Measurements from ENCODE around the gene IL1RAP.
"Not testable (repeated sequence)": the region's sequence is repeated elsewhere in the genome, so short reads cannot be mapped to it uniquely, and the experiment has no call there.

IL1RAP gene

DNA sequence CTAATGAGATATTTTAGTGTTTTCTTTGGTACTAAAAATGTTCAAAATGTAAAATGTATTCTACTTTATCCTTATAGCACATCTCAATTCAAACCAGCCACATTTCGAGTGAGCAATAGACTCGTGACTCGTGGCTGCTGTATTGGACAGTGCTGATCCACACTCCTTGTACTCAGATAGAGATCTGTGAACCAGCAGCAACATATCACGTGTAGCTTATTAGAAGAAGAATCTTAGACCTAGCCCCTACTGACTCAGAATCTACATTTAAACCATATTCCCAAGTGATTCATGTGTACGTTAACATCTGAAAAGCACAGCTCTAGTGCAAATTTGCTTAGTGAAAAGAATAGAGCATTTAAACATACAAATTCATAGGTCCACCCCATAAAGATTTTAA, 130.9 kb downstream of the IL1RAP start:
- DNase-seq (ENCODE audit: insufficient read length, low spot score) = no peak
- FAIRE-seq = no peak

DNA sequence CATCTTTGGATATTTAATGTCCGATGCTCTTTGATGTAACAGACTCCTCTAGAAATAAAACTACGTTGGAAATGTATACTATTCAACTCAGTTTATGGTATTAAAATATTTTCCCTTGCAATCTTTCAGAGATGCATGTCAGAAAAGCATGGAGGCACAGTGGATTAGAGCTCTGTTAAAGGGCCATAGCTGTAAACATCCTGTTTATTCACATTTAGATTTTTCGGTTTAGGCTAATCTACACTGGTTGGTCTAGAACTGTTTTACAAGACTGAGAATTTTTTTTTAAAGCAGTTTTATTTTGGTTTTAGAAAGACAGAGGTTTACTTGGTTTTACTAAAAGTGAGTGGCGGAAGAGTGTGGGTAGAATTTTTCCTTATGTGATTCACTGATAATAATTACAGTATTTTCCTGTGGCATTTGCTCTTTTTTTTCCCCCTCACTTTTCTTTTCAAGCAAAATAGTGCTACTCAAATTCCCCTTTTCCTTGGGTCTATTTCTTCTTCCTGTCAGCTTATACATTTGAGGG, 132.1 kb downstream of the IL1RAP start:
- no peak for FAIRE-seq

DNA sequence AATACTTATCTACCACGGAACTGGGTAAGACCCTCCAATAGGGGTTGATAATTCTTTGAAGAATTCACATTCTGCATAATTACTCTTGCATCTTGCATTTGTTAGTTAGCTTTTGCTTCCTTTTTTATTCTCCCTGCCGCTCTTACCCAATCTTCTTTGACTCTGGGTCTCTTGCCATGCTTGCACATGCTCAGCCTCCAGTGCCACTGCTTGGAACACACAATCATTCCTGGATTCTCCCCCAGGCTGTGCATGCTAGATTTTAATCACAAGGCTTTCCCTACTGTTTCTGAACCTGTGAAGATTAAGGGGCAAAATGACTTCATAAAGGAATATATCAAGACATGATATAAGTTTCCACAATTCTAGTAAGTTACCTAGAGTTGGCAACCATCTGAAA, 133.1 kb downstream of the IL1RAP start:
- no peak for DNase-seq (ENCODE audit: insufficient read length, low spot score)
- no peak for FAIRE-seq

More for the DNA sequence above, 132.1 kb downstream of the IL1RAP start:
- DNase-seq (ENCODE audit: insufficient read length, low spot score) = no peak

DNA sequence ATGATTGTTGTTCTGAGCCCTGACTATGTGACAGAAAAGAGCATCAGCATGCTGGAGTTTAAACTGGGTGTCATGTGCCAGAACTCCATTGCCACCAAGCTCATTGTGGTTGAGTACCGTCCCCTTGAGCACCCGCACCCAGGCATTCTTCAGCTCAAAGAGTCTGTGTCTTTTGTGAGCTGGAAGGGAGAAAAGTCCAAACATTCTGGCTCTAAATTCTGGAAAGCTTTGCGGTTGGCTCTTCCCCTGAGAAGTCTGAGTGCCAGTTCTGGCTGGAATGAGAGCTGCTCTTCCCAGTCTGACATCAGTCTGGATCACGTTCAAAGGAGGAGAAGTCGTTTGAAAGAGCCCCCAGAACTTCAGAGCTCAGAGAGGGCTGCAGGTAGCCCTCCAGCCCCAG, 142.0 kb downstream of the IL1RAP start:
- FAIRE-seq = no peak
- no peak for DNase-seq (ENCODE audit: insufficient read length, low spot score)

GRCh38 chr3:190658106-190658505, 144.2 kb downstream of the IL1RAP start:
- no peak for FAIRE-seq

GRCh38 chr3:190666821-190667220, 152.9 kb downstream of the IL1RAP start:
- FAIRE-seq (no peak), DNase-seq (ENCODE audit: insufficient read length, low spot score) (no peak)

More at GRCh38 chr3:190658106-190658505, 144.2 kb downstream of the IL1RAP start:
- no peak for DNase-seq (ENCODE audit: insufficient read length, low spot score)

DNA sequence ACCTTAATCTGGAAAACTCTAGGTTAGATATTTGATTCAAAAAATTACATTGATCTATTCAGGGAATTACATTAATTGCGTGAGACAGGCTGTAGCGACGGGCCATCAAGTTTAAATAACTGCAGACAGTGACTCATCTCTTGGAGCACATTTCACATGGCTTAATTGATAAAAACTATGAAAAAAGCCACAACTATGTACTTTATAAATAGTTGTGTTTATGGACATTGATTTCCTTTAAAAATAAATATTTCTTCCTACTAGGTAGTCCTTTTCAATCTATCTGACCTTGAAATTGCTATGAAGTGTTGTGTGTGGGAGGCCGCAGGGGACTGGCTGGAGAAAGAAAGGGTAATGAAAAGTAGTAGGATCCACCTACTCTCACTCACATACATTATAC, 157.8 kb downstream of the IL1RAP start:
- no peak for FAIRE-seq

DNA sequence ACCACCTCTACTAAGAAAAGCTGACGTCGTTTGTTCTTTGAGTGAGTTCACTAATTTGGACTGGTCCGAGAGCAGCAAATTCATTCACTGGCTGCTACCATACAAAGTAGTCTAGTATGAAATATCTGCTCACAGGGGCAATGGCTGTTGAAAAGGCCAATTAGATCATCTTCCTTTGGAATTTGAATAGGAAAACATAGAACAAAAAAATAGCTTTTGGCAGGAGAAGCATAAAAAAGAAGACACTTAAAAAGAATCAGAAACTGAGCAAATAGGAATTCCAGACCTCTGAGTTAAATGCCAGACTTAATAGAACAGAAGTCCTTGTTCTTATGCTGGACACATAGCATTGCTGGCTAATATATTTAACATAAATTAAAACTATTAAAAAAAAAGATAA, 159.3 kb downstream of the IL1RAP start:
- no peak for FAIRE-seq
- no peak for DNase-seq (ENCODE audit: insufficient read length, low spot score)

More for the DNA sequence above, 157.8 kb downstream of the IL1RAP start:
- no peak for DNase-seq (ENCODE audit: insufficient read length, low spot score)

- FAIRE-seq = no peak
- no peak for DNase-seq (ENCODE audit: insufficient read length, low spot score)
These were observed 162.6 kb downstream of the IL1RAP start for GRCh38 chr3:190676481-190676880.

DNA sequence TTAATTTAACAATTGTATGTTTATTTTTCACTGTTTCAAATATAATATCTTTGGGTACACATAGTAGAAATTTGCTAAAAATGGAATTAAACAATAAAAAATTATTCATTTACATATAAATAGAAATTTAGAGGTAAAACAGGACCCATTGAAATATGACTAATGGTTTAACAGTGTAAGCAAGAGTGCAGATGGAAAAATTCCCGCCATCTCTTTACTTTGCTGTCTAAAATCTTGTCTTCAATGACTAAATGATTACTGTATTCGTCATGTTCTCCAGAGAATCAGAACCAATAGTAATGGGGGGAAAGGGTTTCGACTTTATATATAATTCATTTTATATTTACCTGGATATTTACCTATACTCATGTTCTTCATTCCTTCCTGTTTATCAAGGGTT, 163.1 kb downstream of the IL1RAP start:
- DNase-seq (ENCODE audit: insufficient read length, low spot score) = no peak
- no peak for FAIRE-seq

GRCh38 chr3:190677868-190678267, 164.0 kb downstream of the IL1RAP start:
- not testable (repeated sequence) for FAIRE-seq; DNase-seq (ENCODE audit: insufficient read length, low spot score)

GRCh38 chr3:190680691-190681090, 166.8 kb downstream of the IL1RAP start:
- FAIRE-seq = no peak
- no peak for DNase-seq (ENCODE audit: insufficient read length, low spot score)

GRCh38 chr3:190684776-190685175, 170.9 kb downstream of the IL1RAP start:
- FAIRE-seq (no peak), DNase-seq (ENCODE audit: insufficient read length, low spot score) (no peak)

DNA sequence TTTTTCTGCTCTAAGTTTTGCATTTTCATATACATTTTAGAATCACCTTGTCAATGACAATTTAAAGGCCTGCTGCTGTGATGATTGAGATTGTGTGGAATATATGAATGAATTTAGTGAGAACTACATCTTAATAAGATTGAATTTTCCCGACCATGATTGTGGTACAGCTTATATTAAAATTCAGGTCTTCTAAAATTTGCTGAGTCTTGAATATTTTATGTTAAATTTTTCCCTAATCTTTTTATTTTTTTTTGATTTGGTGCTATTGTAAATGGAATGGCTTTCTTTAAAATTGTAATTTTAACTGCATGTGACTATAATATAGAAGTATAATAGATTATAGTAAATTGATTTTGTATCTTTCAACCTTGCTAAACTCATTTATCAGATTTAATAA, 172.1 kb downstream of the IL1RAP start:
- FAIRE-seq (no peak), DNase-seq (ENCODE audit: insufficient read length, low spot score) (no peak)

DNA sequence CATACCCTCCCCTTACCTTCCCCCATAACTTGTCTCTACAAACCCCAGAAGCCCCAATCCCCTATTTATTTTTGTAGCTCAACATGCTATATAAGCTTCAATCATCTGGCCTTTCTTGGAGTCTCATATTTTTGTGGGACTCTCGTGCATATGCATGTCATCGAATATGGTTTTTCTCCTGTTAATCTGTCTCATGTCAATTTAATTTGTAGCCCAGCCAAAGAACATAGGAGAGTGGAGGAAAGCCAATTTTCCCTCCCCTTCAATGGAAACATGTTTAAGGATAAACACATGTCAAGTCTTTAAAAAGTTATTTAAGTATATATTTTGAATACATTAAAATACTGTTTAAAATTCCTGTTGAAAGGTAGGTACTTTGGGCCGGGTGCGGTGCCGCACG, 176.4 kb downstream of the IL1RAP start:
- DNase-seq (ENCODE audit: insufficient read length, low spot score) = no peak
- no peak for FAIRE-seq

DNA sequence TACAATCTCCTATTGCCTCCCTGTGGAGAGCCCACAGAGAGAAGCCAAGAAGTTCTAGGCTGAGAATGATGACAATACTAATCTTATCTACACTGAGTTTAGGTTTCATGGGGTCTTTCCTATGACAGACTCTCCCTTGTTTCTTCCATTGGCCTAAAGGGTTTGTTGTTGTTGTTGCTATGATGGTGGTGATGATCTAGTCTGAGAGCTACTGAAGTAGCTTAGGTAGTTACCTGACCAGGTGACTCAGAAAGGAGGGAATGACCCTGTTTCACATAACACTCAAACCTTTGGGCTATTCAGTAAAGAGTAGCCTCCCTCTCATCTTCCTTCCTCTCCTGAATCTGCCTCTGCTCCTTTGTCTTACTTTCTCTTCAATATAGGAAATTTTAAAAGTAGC, 178.4 kb downstream of the IL1RAP start:
- FAIRE-seq (no peak), DNase-seq (ENCODE audit: insufficient read length, low spot score) (no peak)

GRCh38 chr3:190694335-190695001, 180.6 kb downstream of the IL1RAP start:
- no peak for FAIRE-seq
- no peak for DNase-seq (ENCODE audit: insufficient read length, low spot score)

DNA sequence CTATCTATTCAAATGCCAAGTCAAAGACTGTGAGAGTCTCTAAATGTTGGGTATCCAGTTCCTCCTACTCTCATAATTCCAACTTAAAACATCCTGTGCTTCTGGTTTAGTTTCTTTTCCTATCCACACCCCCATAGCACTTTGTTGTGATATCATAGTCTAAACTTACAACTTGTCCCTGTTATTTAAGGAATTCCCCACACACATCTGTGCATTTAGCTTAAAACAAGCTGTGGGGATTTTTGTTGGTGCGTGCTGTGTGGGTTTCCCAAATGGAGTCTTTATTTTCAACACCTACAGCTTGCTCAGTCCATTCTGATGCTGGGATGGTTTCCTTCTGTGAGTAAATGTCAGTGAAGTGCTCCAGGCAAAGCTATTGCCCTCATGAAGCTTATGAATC, 181.3 kb downstream of the IL1RAP start:
- FAIRE-seq = no peak
- no peak for DNase-seq (ENCODE audit: insufficient read length, low spot score)

- DNase-seq (ENCODE audit: insufficient read length, low spot score) (no peak), FAIRE-seq (no peak)
These were observed 182.1 kb downstream of the IL1RAP start for GRCh38 chr3:190695994-190696393.

DNA sequence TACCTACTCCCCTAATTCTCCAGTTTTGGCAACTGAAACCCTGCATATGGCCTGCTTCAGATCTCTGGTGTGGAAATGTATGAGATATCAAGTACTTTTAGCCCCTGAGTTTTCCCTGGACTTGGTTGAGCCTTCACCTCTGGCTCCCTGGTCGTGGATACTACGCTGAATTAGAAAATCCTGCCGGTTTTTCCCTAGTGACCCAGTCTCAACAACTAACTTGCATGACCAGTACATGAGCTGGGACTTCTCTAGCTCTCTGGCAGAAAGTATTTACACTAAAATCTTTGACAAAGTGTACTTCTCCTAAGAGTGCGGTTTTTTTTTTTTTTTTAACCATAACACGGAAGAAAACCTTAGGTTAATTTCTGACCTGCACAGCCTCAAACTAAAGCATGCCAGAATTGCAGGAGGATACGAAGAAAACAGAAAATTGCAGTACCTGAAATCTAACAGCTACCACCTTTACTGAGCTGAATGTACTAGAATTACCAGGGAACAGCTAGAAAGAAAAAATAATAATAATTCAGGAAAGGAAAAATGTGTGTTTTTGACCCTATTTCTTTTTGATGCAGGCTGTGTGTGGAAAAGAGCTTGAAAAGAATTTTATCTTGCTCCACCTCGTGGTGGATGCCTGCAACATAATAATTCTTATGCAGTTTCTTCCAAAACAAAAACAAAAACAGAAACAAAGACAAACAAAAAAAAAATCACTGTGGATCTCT, 183.1 kb downstream of the IL1RAP start:
- peak; percentile 11 for FAIRE-seq
- no peak for DNase-seq (ENCODE audit: insufficient read length, low spot score)

- no peak for FAIRE-seq
- no peak for DNase-seq (ENCODE audit: insufficient read length, low spot score)
These were observed 183.6 kb downstream of the IL1RAP start for GRCh38 chr3:190697502-190697830.

GRCh38 chr3:190697901-190698300, 184.0 kb downstream of the IL1RAP start:
- DNase-seq (ENCODE audit: insufficient read length, low spot score) (no peak), FAIRE-seq (no peak)

Data from GM19239 (cell line).